D721Med (cell line): ENCODE measurements around the gene DNAH17.

ENCODE experiments used
- DNase-seq: peaks from one replicate; pipeline ENCODE4 v3.0.0; 2011; ENCODE audit warnings: low spot score; ENCODE audit not compliant: insufficient read length
- FAIRE-seq: peaks from 2 replicates; lab custom pipeline; 2011; peaks lifted over from hg19 to GRCh38; lab: Jason Lieb, UNC
- CTCF ChIP-seq: IDR thresholded peaks from 2 replicates; pipeline ENCODE4 v1.5.1; 2012; ENCODE audit warnings: mild to moderate bottlenecking, control low read depth; ENCODE audit not compliant: insufficient read depth; ENCODE audit errors: missing control alignments

The DNAH17 gene

GRCh38 chr17:78484271-78485246 is 92.6 kb downstream of the DNAH17 start:
- no peak for FAIRE-seq
- no peak for TF ChIP-seq CTCF
- DNase-seq: no peak

GRCh38 chr17:78479369-78479768 is 97.8 kb downstream of the DNAH17 start:
- FAIRE-seq (no peak), DNase-seq (no peak)
- no peak for TF ChIP-seq CTCF

GRCh38 chr17:78478757-78479297 is 98.4 kb downstream of the DNAH17 start:
- DNase-seq (no peak), FAIRE-seq (no peak)
- no peak for TF ChIP-seq CTCF

GRCh38 chr17:78477913-78478756 is 99.1 kb downstream of the DNAH17 start:
- FAIRE-seq: no peak
- DNase-seq: no peak
- TF ChIP-seq CTCF: no peak

- no peak for DNase-seq
- TF ChIP-seq CTCF: no peak
- FAIRE-seq: no peak
These were observed 100.2 kb downstream of the DNAH17 start for GRCh38 chr17:78476973-78477372.

- no peak for TF ChIP-seq CTCF
- FAIRE-seq: no peak
- DNase-seq: no peak
These were observed 101.0 kb downstream of the DNAH17 start for GRCh38 chr17:78476149-78476548.
